HAP-1 (cell line): Measurements from ENCODE around the gene KAZN.

Source experiments
- DNase-seq, 2 experiments: peaks; one replicate each; pipeline ENCODE4 v3.0.0-alpha.2; 2016 to 2020; ENCODE audit warnings: low spot score in 2 of 2
- H3K27me3 ChIP-seq: fragments of 250-450 bp; sonication (Bioruptor Pico); 2 replicates; pipeline ENCODE4 v1.5.1; 2020; ENCODE audit warnings: low read depth, mild to moderate bottlenecking, moderate library complexity
- H3K36me3 ChIP-seq: fragments of 250-450 bp; sonication (Bioruptor Pico); replicated peaks from 2 replicates; pipeline ENCODE4 v1.5.1; 2020; ENCODE audit warnings: mild to moderate bottlenecking
- H3K4me1 ChIP-seq: fragments of 250-450 bp; sonication (Bioruptor Pico); 2 replicates; pipeline ENCODE4 v1.5.1; 2020; ENCODE audit warnings: mild to moderate bottlenecking
- H3K4me3 ChIP-seq: fragments of 250-450 bp; sonication (Bioruptor Pico); 2 replicates; pipeline ENCODE4 v1.5.1; 2020; ENCODE audit warnings: mild to moderate bottlenecking, moderate library complexity
- H3K9me3 ChIP-seq: fragments of 250-450 bp; sonication (Bioruptor Pico); 2 replicates; pipeline ENCODE4 v1.5.1; 2020; ENCODE audit warnings: mild to moderate bottlenecking, moderate library complexity
- in situ Hi-C: fragments of 300-500 bp; cut with MboI; formaldehyde crosslinking; loops from 3 replicates; pipeline ENCODE4 v1.14.3; 2020; ENCODE audit warnings: low sequenced_read_pairs, inconsistent platforms, mixed read lengths

The KAZN gene

GRCh38 chr1:14878124-14878523 is 279.6 kb downstream of the KAZN start:
- in situ Hi-C loops: no loop called here
- H3K4me3 ChIP-seq: no peak overlapping the region
- H3K36me3 ChIP-seq: no peaks in the 10 kb centered on the region

GRCh38 chr1:14878951-14879350 is 280.5 kb downstream of the KAZN start:
- in situ Hi-C loops: no loop called here
- 0 out of 2 replicates have a peak, but pooled peaks cover 2% of the 10 kb centered on the region for H3K27me3 ChIP-seq
- no peaks in the 10 kb centered on the region for H3K9me3 ChIP-seq
- no peaks in the 10 kb centered on the region for H3K4me1 ChIP-seq
- no peak for DNase-seq
- H3K36me3 ChIP-seq: no peaks in the 10 kb centered on the region
- H3K4me3 ChIP-seq: no peak overlapping the region

More at GRCh38 chr1:14878124-14878523, 279.6 kb downstream of the KAZN start:
- Histone ChIP-seq H3K9me3 (no peaks in the 10 kb centered on the region), H3K27me3 (0 out of 2 replicates have a peak, but pooled peaks cover 2% of the 10 kb centered on the region), H3K4me1 (no peaks in the 10 kb centered on the region)
- DNase-seq: no peak

GRCh38 chr1:14880456-14881316 is 282.2 kb downstream of the KAZN start:
- H3K27me3 ChIP-seq: 0 out of 2 replicates have a peak, but pooled peaks cover 2% of the 10 kb centered on the region
- in situ Hi-C loops: no loop called here
- no peak for DNase-seq
- no peaks in the 10 kb centered on the region for H3K36me3 ChIP-seq
- H3K9me3 ChIP-seq: no peaks in the 10 kb centered on the region
- H3K4me3 ChIP-seq: no peak overlapping the region
- no peaks in the 10 kb centered on the region for H3K4me1 ChIP-seq

GRCh38 chr1:14881775-14882672 is 283.5 kb downstream of the KAZN start:
- no peaks in the 10 kb centered on the region for H3K27me3 ChIP-seq
- no peaks in the 10 kb centered on the region for H3K4me1 ChIP-seq
- no peak overlapping the region for H3K4me3 ChIP-seq
- DNase-seq: no peak
- H3K9me3 ChIP-seq: no peaks in the 10 kb centered on the region
- no peaks in the 10 kb centered on the region for H3K36me3 ChIP-seq
- in situ Hi-C loops: no loop called here

GRCh38 chr1:14884614-14885175 is 286.2 kb downstream of the KAZN start:
- no peaks in the 10 kb centered on the region for H3K27me3 ChIP-seq
- no peak overlapping the region for H3K4me3 ChIP-seq
- DNase-seq: no peak
- H3K9me3 ChIP-seq: no peaks in the 10 kb centered on the region
- no peaks in the 10 kb centered on the region for H3K4me1 ChIP-seq
- no peaks in the 10 kb centered on the region for H3K36me3 ChIP-seq
- in situ Hi-C loops: no loop called here

GRCh38 chr1:14887044-14887566 is 288.6 kb downstream of the KAZN start:
- no peak for DNase-seq
- Histone ChIP-seq H3K4me1 (no peaks in the 10 kb centered on the region), H3K9me3 (no peaks in the 10 kb centered on the region), H3K36me3 (no peaks in the 10 kb centered on the region), H3K27me3 (peaks cover 5% of the 10 kb centered on the region; the same call in 1 of the 2 replicates), H3K4me3 (no peak overlapping the region)
- in situ Hi-C loops: no loop called here

GRCh38 chr1:14887764-14888350 is 289.4 kb downstream of the KAZN start:
- in situ Hi-C loops: no loop called here
- Histone ChIP-seq H3K4me3 (no peak overlapping the region), H3K36me3 (no peaks in the 10 kb centered on the region), H3K27me3 (peaks cover 5% of the 10 kb centered on the region; the same call in 1 of the 2 replicates), H3K4me1 (no peaks in the 10 kb centered on the region), H3K9me3 (no peaks in the 10 kb centered on the region)
- no peak for DNase-seq

- H3K36me3 ChIP-seq: no peaks in the 10 kb centered on the region
- in situ Hi-C loops: no loop called here
- no peak overlapping the region for H3K4me3 ChIP-seq
- H3K4me1 ChIP-seq: no peaks in the 10 kb centered on the region
- peaks cover 5% of the 10 kb centered on the region; the same call in 1 of the 2 replicates for H3K27me3 ChIP-seq
- DNase-seq: no peak
- no peaks in the 10 kb centered on the region for H3K9me3 ChIP-seq
Measured at GRCh38 chr1:14888374-14888773, 289.9 kb downstream of the KAZN start.

- no peaks in the 10 kb centered on the region for H3K9me3 ChIP-seq
- H3K27me3 ChIP-seq: peaks cover 5% of the 10 kb centered on the region; the same call in 1 of the 2 replicates
- no peak for DNase-seq
- no peaks in the 10 kb centered on the region for H3K4me1 ChIP-seq
- in situ Hi-C loops: loop anchor here (10.0 kb wide), 1 partner anchor 55 kb away; no protein-coding TSS in a partner anchor
- no peaks in the 10 kb centered on the region for H3K36me3 ChIP-seq
- H3K4me3 ChIP-seq: no peak overlapping the region
Measured at GRCh38 chr1:14889825-14890440, 291.4 kb downstream of the KAZN start.

- Histone ChIP-seq H3K4me1 (no peaks in the 10 kb centered on the region), H3K27me3 (peaks cover 5% of the 10 kb centered on the region; the same call in 1 of the 2 replicates), H3K36me3 (no peaks in the 10 kb centered on the region), H3K9me3 (no peaks in the 10 kb centered on the region), H3K4me3 (no peak overlapping the region)
- no peak for DNase-seq
- in situ Hi-C loops: loop anchor here (10.0 kb wide), 1 partner anchor 57 kb away; no protein-coding TSS in a partner anchor
Measured at GRCh38 chr1:14891991-14892390, 293.5 kb downstream of the KAZN start.

- Histone ChIP-seq H3K36me3 (no peaks in the 10 kb centered on the region), H3K9me3 (no peaks in the 10 kb centered on the region), H3K4me1 (no peaks in the 10 kb centered on the region), H3K27me3 (peaks cover 5% of the 10 kb centered on the region; the same call in 1 of the 2 replicates), H3K4me3 (no peak overlapping the region)
- no peak for DNase-seq
- in situ Hi-C loops: loop anchor here (10.0 kb wide), 1 partner anchor 60 kb away; no protein-coding TSS in a partner anchor
Measured at GRCh38 chr1:14894811-14895560, 296.5 kb downstream of the KAZN start.

- Histone ChIP-seq H3K9me3 (no peaks in the 10 kb centered on the region), H3K4me3 (no peak overlapping the region), H3K36me3 (no peaks in the 10 kb centered on the region), H3K27me3 (peaks cover 5% of the 10 kb centered on the region; the same call in 1 of the 2 replicates), H3K4me1 (no peaks in the 10 kb centered on the region)
- in situ Hi-C loops: loop anchor here (10.0 kb wide), 1 partner anchor 61 kb away; no protein-coding TSS in a partner anchor
- no peak for DNase-seq
Measured at GRCh38 chr1:14895727-14896126, 297.2 kb downstream of the KAZN start.
